Measurements from ENCODE around the gene GOLGA8J.
"Not testable (repeated sequence)": the region's sequence is repeated elsewhere in the genome, so short reads cannot be mapped to it uniquely, and the experiment has no call there.

The GOLGA8J gene

GRCh38 chr15:30082655-30083054, at the start of gene GOLGA8J:
Gene GOLGA8J (plus strand): TSS chr15:30082955. CDS start chr15:30083053, 98 bp downstream.
- DNase-seq (ENCODE audit: low read depth in 2 of 2): not testable (repeated sequence)

GRCh38 chr15:30033211-30033610, 49.5 kb upstream of the GOLGA8J start:
- no peak for DNase-seq (ENCODE audit: low read depth in 2 of 2)

GRCh38 chr15:30033763-30034162, 49.0 kb upstream of the GOLGA8J start:
- DNase-seq (ENCODE audit: low read depth in 2 of 2): no peak

GRCh38 chr15:30036036-30036703, 46.6 kb upstream of the GOLGA8J start:
- no peak for DNase-seq (ENCODE audit: low read depth in 2 of 2)

GRCh38 chr15:30038667-30039523, 43.9 kb upstream of the GOLGA8J start:
- DNase-seq (ENCODE audit: low read depth in 2 of 2): no peak

GRCh38 chr15:30041868-30042267, 40.9 kb upstream of the GOLGA8J start:
- DNase-seq (ENCODE audit: low read depth in 2 of 2): no peak

- no peak for DNase-seq (ENCODE audit: low read depth in 2 of 2)
Observed at GRCh38 chr15:30042556-30042955, 40.2 kb upstream of the GOLGA8J start.

GRCh38 chr15:30043211-30043655, 39.5 kb upstream of the GOLGA8J start:
- no peak for DNase-seq (ENCODE audit: low read depth in 2 of 2)

GRCh38 chr15:30044377-30044776, 38.4 kb upstream of the GOLGA8J start:
- no peak for DNase-seq (ENCODE audit: low read depth in 2 of 2)

- DNase-seq (ENCODE audit: low read depth in 2 of 2): not testable (repeated sequence)
Observed at GRCh38 chr15:30044826-30045225, 37.9 kb upstream of the GOLGA8J start.

GRCh38 chr15:30045248-30046041, 37.3 kb upstream of the GOLGA8J start:
- not testable (repeated sequence) for DNase-seq (ENCODE audit: low read depth in 2 of 2)

GRCh38 chr15:30046430-30046829, 36.3 kb upstream of the GOLGA8J start:
- no peak for DNase-seq (ENCODE audit: low read depth in 2 of 2)

- DNase-seq (ENCODE audit: low read depth in 2 of 2): no peak
Observed at GRCh38 chr15:30055604-30056003, 27.2 kb upstream of the GOLGA8J start.

GRCh38 chr15:30056166-30056565, 26.6 kb upstream of the GOLGA8J start:
- no peak for DNase-seq (ENCODE audit: low read depth in 2 of 2)

- no peak for DNase-seq (ENCODE audit: low read depth in 2 of 2)
Observed at GRCh38 chr15:30059771-30060170, 23.0 kb upstream of the GOLGA8J start.

GRCh38 chr15:30062881-30063280, 19.9 kb upstream of the GOLGA8J start:
- no peak for DNase-seq (ENCODE audit: low read depth in 2 of 2)

GRCh38 chr15:30063835-30064546, 18.8 kb upstream of the GOLGA8J start:
- no peak for DNase-seq (ENCODE audit: low read depth in 2 of 2)

GRCh38 chr15:30065025-30065801, 17.5 kb upstream of the GOLGA8J start:
- no peak for DNase-seq (ENCODE audit: low read depth in 2 of 2)

- no peak for DNase-seq (ENCODE audit: low read depth in 2 of 2)
Observed at GRCh38 chr15:30068326-30068725, 14.4 kb upstream of the GOLGA8J start.

GRCh38 chr15:30072630-30073029, 10.1 kb upstream of the GOLGA8J start:
- no peak for DNase-seq (ENCODE audit: low read depth in 2 of 2)

GRCh38 chr15:30073915-30074314, 8.8 kb upstream of the GOLGA8J start:
- DNase-seq (ENCODE audit: low read depth in 2 of 2): no peak
